HT-29 (cell line): ENCODE results near the gene GOLGA1. TPM values are rescaled to one million over a fixed set of nuclear protein-coding genes. Genes with fewer than 3 reads are reported as not detected.
"Not testable (repeated sequence)": the region's sequence is repeated elsewhere in the genome, so short reads cannot be mapped to it uniquely, and the experiment has no call there.

Experiments
- DNase-seq: peaks from one replicate; pipeline ENCODE4 v3.0.0-alpha.2; 2015; ENCODE audit warnings: low spot score
- total RNA-seq: library from RNA; depleted of rRNA; stranded (reverse); fragments of >200 nt; shearing (Covaris generic); gene quantifications from 2 replicates; pipeline ENCODE4 v1.2.3, GENCODE V29; 2014; rRNA removed

GOLGA1 gene
- total RNA-seq = 5.0 and 5.4 TPM in 2 replicates

- DNase-seq = peak; percentile 94
Measured at GRCh38 chr9:124940894-124941678, at the start of gene GOLGA1. Gene GOLGA1, minus strand, starts transcription at chr9:124941083. Its CDS starts 2,372 bp downstream, at chr9:124938711.

GRCh38 chr9:124983698-124984097 lies 42.8 kb upstream of the GOLGA1 start:
- DNase-seq = no peak

GRCh38 chr9:124980431-124980830 lies 39.5 kb upstream of the GOLGA1 start:
- DNase-seq = no peak

GRCh38 chr9:124975131-124975530 lies 34.2 kb upstream of the GOLGA1 start:
- no peak for DNase-seq

- DNase-seq = no peak
Measured at GRCh38 chr9:124973807-124974206, 32.9 kb upstream of the GOLGA1 start.

- DNase-seq = no peak
Measured at GRCh38 chr9:124972241-124972770, 31.4 kb upstream of the GOLGA1 start.

GRCh38 chr9:124969401-124969800 lies 28.5 kb upstream of the GOLGA1 start:
- DNase-seq = no peak

- DNase-seq = no peak
Measured at GRCh38 chr9:124968238-124968637, 27.4 kb upstream of the GOLGA1 start.

GRCh38 chr9:124965775-124966568 lies 25.1 kb upstream of the GOLGA1 start:
- DNase-seq = not testable (repeated sequence)

- DNase-seq = no peak
Measured at GRCh38 chr9:124964604-124965003, 23.7 kb upstream of the GOLGA1 start.

GRCh38 chr9:124964056-124964455 lies 23.2 kb upstream of the GOLGA1 start:
- DNase-seq = no peak

GRCh38 chr9:124960409-124960752 lies 19.5 kb upstream of the GOLGA1 start:
- DNase-seq = no peak

GRCh38 chr9:124959671-124960408 lies 19.0 kb upstream of the GOLGA1 start:
- not testable (repeated sequence) for DNase-seq

GRCh38 chr9:124954255-124954654 lies 13.4 kb upstream of the GOLGA1 start:
- DNase-seq = no peak

- no peak for DNase-seq
Measured at GRCh38 chr9:124950050-124950718, 9.3 kb upstream of the GOLGA1 start.

GRCh38 chr9:124949387-124949786 lies 8.5 kb upstream of the GOLGA1 start:
- DNase-seq = no peak

GRCh38 chr9:124947727-124948391 lies 7.0 kb upstream of the GOLGA1 start:
- no peak for DNase-seq

GRCh38 chr9:124946167-124946566 lies 5.3 kb upstream of the GOLGA1 start:
- DNase-seq = no peak

GRCh38 chr9:124941679-124942561 lies 1.0 kb upstream of the GOLGA1 start:
- DNase-seq = peak; percentile 58

GRCh38 chr9:124940521-124940893 lies 376 bp downstream of the GOLGA1 start:
- no peak for DNase-seq
